ENCODE data around the gene UBE2J2. TPM values are rescaled to one million over a fixed set of nuclear protein-coding genes. Genes with fewer than 3 reads are reported as not detected.
"Not testable (repeated sequence)": the region's sequence is repeated elsewhere in the genome, so short reads cannot be mapped to it uniquely, and the experiment has no call there.

UBE2J2 gene
- total RNA-seq, 1 donor from 2014 or later: 28.7 TPM

- H3K9me3 ChIP-seq (ENCODE audit: control insufficient read depth in 3 of 3, low read length in 3 of 3); H3K4me3 ChIP-seq (ENCODE audit: low read length in 3 of 3); H3K36me3 ChIP-seq (ENCODE audit: control insufficient read depth in 3 of 3, insufficient read depth in 3 of 3, low read length in 3 of 3); H3K9ac ChIP-seq (ENCODE audit: low read depth in 1 of 3, low read length in 3 of 3); H3K27ac ChIP-seq (ENCODE audit: low read depth, low read length); H3K4me1 ChIP-seq (ENCODE audit: control insufficient read depth in 3 of 3, insufficient read depth in 3 of 3, low read length in 3 of 3): not testable (repeated sequence)
- peaks cover 14 to 28% (median 25%) of the 10 kb centered on the region in 3 donors for H3K27me3 ChIP-seq (ENCODE audit: control insufficient read depth in 3 of 3, insufficient read depth in 3 of 3, low read length in 3 of 3)
These were observed 25.4 kb downstream of the UBE2J2 start for GRCh38 chr1:1248009-1248913.

GRCh38 chr1:1247341-1247913 lies 26.2 kb downstream of the UBE2J2 start:
- no peak overlapping the region for H3K9ac ChIP-seq (ENCODE audit: low read depth in 1 of 3, low read length in 3 of 3)
- peaks cover 14 to 28% (median 26%) of the 10 kb centered on the region in 3 donors for H3K27me3 ChIP-seq (ENCODE audit: control insufficient read depth in 3 of 3, insufficient read depth in 3 of 3, low read length in 3 of 3)
- peaks cover 0 to under 1% (median 0%) of the 10 kb centered on the region in 3 donors for H3K36me3 ChIP-seq (ENCODE audit: control insufficient read depth in 3 of 3, insufficient read depth in 3 of 3, low read length in 3 of 3)
- no peaks in the 10 kb centered on the region for H3K4me1 ChIP-seq (ENCODE audit: control insufficient read depth in 3 of 3, insufficient read depth in 3 of 3, low read length in 3 of 3)
- no peak overlapping the region for H3K27ac ChIP-seq (ENCODE audit: low read depth, low read length)
- H3K4me3 ChIP-seq (ENCODE audit: low read length in 3 of 3): no peak overlapping the region
- no peaks in the 10 kb centered on the region for H3K9me3 ChIP-seq (ENCODE audit: control insufficient read depth in 3 of 3, low read length in 3 of 3)

GRCh38 chr1:1246577-1247340 lies 26.9 kb downstream of the UBE2J2 start, which contains the start of gene C1QTNF12:
C1QTNF12 (minus strand) TSS chr1:1246722; CDS start chr1:1246690, 32 bp downstream.
- Histone ChIP-seq H3K9me3 (ENCODE audit: control insufficient read depth in 3 of 3, low read length in 3 of 3) (no peaks in the 10 kb centered on the region), H3K9ac (ENCODE audit: low read depth in 1 of 3, low read length in 3 of 3) (peak within 1 kb of the TSS in 1 of 3 donors; percentile 33), H3K36me3 (ENCODE audit: control insufficient read depth in 3 of 3, insufficient read depth in 3 of 3, low read length in 3 of 3) (no peaks in the 10 kb centered on the region), H3K27ac (ENCODE audit: low read depth, low read length) (no peak within 1 kb of the TSS), H3K4me1 (ENCODE audit: control insufficient read depth in 3 of 3, insufficient read depth in 3 of 3, low read length in 3 of 3) (no peaks in the 10 kb centered on the region), H3K4me3 (ENCODE audit: low read length in 3 of 3) (no peak within 1 kb of the TSS), H3K27me3 (ENCODE audit: control insufficient read depth in 3 of 3, insufficient read depth in 3 of 3, low read length in 3 of 3) (peaks cover 14 to 28% (median 26%) of the 10 kb centered on the region in 3 donors)

GRCh38 chr1:1245817-1246576 lies 27.7 kb downstream of the UBE2J2 start:
- H3K4me1 ChIP-seq (ENCODE audit: control insufficient read depth in 3 of 3, insufficient read depth in 3 of 3, low read length in 3 of 3): no peaks in the 10 kb centered on the region
- no peak overlapping the region for H3K27ac ChIP-seq (ENCODE audit: low read depth, low read length)
- no peak overlapping the region for H3K4me3 ChIP-seq (ENCODE audit: low read length in 3 of 3)
- peaks cover 14 to 33% (median 29%) of the 10 kb centered on the region in 3 donors for H3K27me3 ChIP-seq (ENCODE audit: control insufficient read depth in 3 of 3, insufficient read depth in 3 of 3, low read length in 3 of 3)
- no peaks in the 10 kb centered on the region for H3K36me3 ChIP-seq (ENCODE audit: control insufficient read depth in 3 of 3, insufficient read depth in 3 of 3, low read length in 3 of 3)
- H3K9me3 ChIP-seq (ENCODE audit: control insufficient read depth in 3 of 3, low read length in 3 of 3): no peaks in the 10 kb centered on the region
- peak overlapping the region in 1 of 3 donors; percentile 33 for H3K9ac ChIP-seq (ENCODE audit: low read depth in 1 of 3, low read length in 3 of 3)

- no peaks in the 10 kb centered on the region for H3K4me1 ChIP-seq (ENCODE audit: control insufficient read depth in 3 of 3, insufficient read depth in 3 of 3, low read length in 3 of 3)
- H3K4me3 ChIP-seq (ENCODE audit: low read length in 3 of 3): no peak overlapping the region
- peaks cover 14 to 37% (median 29%) of the 10 kb centered on the region in 3 donors for H3K27me3 ChIP-seq (ENCODE audit: control insufficient read depth in 3 of 3, insufficient read depth in 3 of 3, low read length in 3 of 3)
- no peak overlapping the region for H3K9ac ChIP-seq (ENCODE audit: low read depth in 1 of 3, low read length in 3 of 3)
- H3K9me3 ChIP-seq (ENCODE audit: control insufficient read depth in 3 of 3, low read length in 3 of 3): no peaks in the 10 kb centered on the region
- no peak overlapping the region for H3K27ac ChIP-seq (ENCODE audit: low read depth, low read length)
- no peaks in the 10 kb centered on the region for H3K36me3 ChIP-seq (ENCODE audit: control insufficient read depth in 3 of 3, insufficient read depth in 3 of 3, low read length in 3 of 3)
These were observed 28.4 kb downstream of the UBE2J2 start for GRCh38 chr1:1245178-1245816.

- Histone ChIP-seq H3K4me3 (ENCODE audit: low read length in 3 of 3) (peak overlapping the region in 1 of 3 donors; percentile 41), H3K9ac (ENCODE audit: low read depth in 1 of 3, low read length in 3 of 3) (no peak overlapping the region), H3K9me3 (ENCODE audit: control insufficient read depth in 3 of 3, low read length in 3 of 3) (no peaks in the 10 kb centered on the region), H3K36me3 (ENCODE audit: control insufficient read depth in 3 of 3, insufficient read depth in 3 of 3, low read length in 3 of 3) (no peaks in the 10 kb centered on the region), H3K4me1 (ENCODE audit: control insufficient read depth in 3 of 3, insufficient read depth in 3 of 3, low read length in 3 of 3) (peaks cover 0 to 4% (median 0%) of the 10 kb centered on the region in 3 donors), H3K27ac (ENCODE audit: low read depth, low read length) (no peak overlapping the region), H3K27me3 (ENCODE audit: control insufficient read depth in 3 of 3, insufficient read depth in 3 of 3, low read length in 3 of 3) (peaks cover 24 to 47% (median 39%) of the 10 kb centered on the region in 3 donors)
These were observed 29.4 kb downstream of the UBE2J2 start for GRCh38 chr1:1244192-1244811.

GRCh38 chr1:1243807-1244191 lies 29.9 kb downstream of the UBE2J2 start:
- no peaks in the 10 kb centered on the region for H3K36me3 ChIP-seq (ENCODE audit: control insufficient read depth in 3 of 3, insufficient read depth in 3 of 3, low read length in 3 of 3)
- peaks cover 0 to 4% (median 2%) of the 10 kb centered on the region in 3 donors for H3K4me1 ChIP-seq (ENCODE audit: control insufficient read depth in 3 of 3, insufficient read depth in 3 of 3, low read length in 3 of 3)
- no peak overlapping the region for H3K27ac ChIP-seq (ENCODE audit: low read depth, low read length)
- H3K27me3 ChIP-seq (ENCODE audit: control insufficient read depth in 3 of 3, insufficient read depth in 3 of 3, low read length in 3 of 3): peaks cover 28 to 52% (median 43%) of the 10 kb centered on the region in 3 donors
- H3K4me3 ChIP-seq (ENCODE audit: low read length in 3 of 3): peak overlapping the region in 1 of 3 donors; percentile 41
- no peak overlapping the region for H3K9ac ChIP-seq (ENCODE audit: low read depth in 1 of 3, low read length in 3 of 3)
- no peaks in the 10 kb centered on the region for H3K9me3 ChIP-seq (ENCODE audit: control insufficient read depth in 3 of 3, low read length in 3 of 3)

GRCh38 chr1:1243266-1243660 lies 30.4 kb downstream of the UBE2J2 start:
- Histone ChIP-seq H3K4me1 (ENCODE audit: control insufficient read depth in 3 of 3, insufficient read depth in 3 of 3, low read length in 3 of 3) (peaks cover under 1 to 7% (median 3%) of the 10 kb centered on the region in 3 donors), H3K27ac (ENCODE audit: low read depth, low read length) (no peak overlapping the region), H3K4me3 (ENCODE audit: low read length in 3 of 3) (no peak overlapping the region), H3K9me3 (ENCODE audit: control insufficient read depth in 3 of 3, low read length in 3 of 3) (no peaks in the 10 kb centered on the region), H3K36me3 (ENCODE audit: control insufficient read depth in 3 of 3, insufficient read depth in 3 of 3, low read length in 3 of 3) (no peaks in the 10 kb centered on the region), H3K9ac (ENCODE audit: low read depth in 1 of 3, low read length in 3 of 3) (no peak overlapping the region), H3K27me3 (ENCODE audit: control insufficient read depth in 3 of 3, insufficient read depth in 3 of 3, low read length in 3 of 3) (peaks cover 33 to 57% (median 48%) of the 10 kb centered on the region in 3 donors)
